K562 (cell line): ENCODE data around the gene CCDC85C. TPM values are rescaled to one million over a fixed set of nuclear protein-coding genes. Genes with fewer than 3 reads are reported as not detected.

Experiments
- BACH1 ChIP-seq: fragments of 200-800 bp; sonication (Bioruptor generic); IDR thresholded peaks from 2 replicates; pipeline ENCODE4 v1.6.1; 2016; ENCODE audit warnings: missing genetic modification characterization, missing compliant biosample characterization
- CEBPZ ChIP-seq: fragments of 150-350 bp; IDR thresholded peaks from 2 replicates; pipeline ENCODE4 v1.6.1; 2014; ENCODE audit warnings: low read depth, mild to moderate bottlenecking, low read length, borderline replicate concordance
- CREM ChIP-seq: IDR thresholded peaks from 2 replicates; pipeline ENCODE4 v1.6.1; 2014; ENCODE audit warnings: antibody characterized with exemption, low read depth
- DDX20 ChIP-seq: fragments of 450-650 bp; IDR thresholded peaks from 2 replicates; pipeline ENCODE4 v1.6.1; 2016; ENCODE audit warnings: missing genetic modification characterization, low read depth, mild to moderate bottlenecking, missing compliant biosample characterization, moderate library complexity
- ELF4 ChIP-seq: fragments of 450-650 bp; formaldehyde crosslinking; IDR thresholded peaks from 2 replicates; pipeline ENCODE4 v1.4.0; 2022; ENCODE audit warnings: missing genetic modification characterization
- FIP1L1 ChIP-seq: fragments of 200-400 bp; formaldehyde crosslinking; IDR thresholded peaks from 2 replicates; pipeline ENCODE4 v1.6.1; 2018; ENCODE audit warnings: mild to moderate bottlenecking, low read depth, low read length; ENCODE audit not compliant: poor library complexity, severe bottlenecking
- FOXK2 ChIP-seq, 2 experiments: fragments of 450-650 bp; IDR thresholded peaks in 1 of 2; conservative IDR thresholded peaks in 1 of 2; 2 replicates each; pipeline ENCODE4 v1.6.1; 2016; ENCODE audit warnings: low read depth in 2 of 2, mild to moderate bottlenecking in 1 of 2
- GMEB1 ChIP-seq: fragments of 250-450 bp; sonication (Bioruptor Pico); IDR thresholded peaks from 2 replicates; pipeline ENCODE4 v1.4.0; 2020; ENCODE audit warnings: mild to moderate bottlenecking
- HDAC6 ChIP-seq: IDR thresholded peaks from 2 replicates; pipeline ENCODE4 v1.6.1; 2012; ENCODE audit warnings: low read depth, mild to moderate bottlenecking, control low read depth, inconsistent platforms, low read length, moderate library complexity
- MAFG ChIP-seq: fragments of 450-650 bp; conservative IDR thresholded peaks from 2 replicates; pipeline ENCODE4 v1.6.1; 2016; ENCODE audit warnings: missing genetic modification characterization, missing compliant biosample characterization
- MEF2A ChIP-seq: IDR thresholded peaks from 2 replicates; pipeline ENCODE4 v1.6.1; 2011; ENCODE audit warnings: low read depth, mild to moderate bottlenecking, low read length, moderate library complexity; ENCODE audit not compliant: control insufficient read depth
- NCOA1 ChIP-seq: fragments of 450-650 bp; IDR thresholded peaks from 2 replicates; pipeline ENCODE4 v1.6.1; 2016; ENCODE audit warnings: low read depth
- NEUROD1 ChIP-seq: fragments of 150-350 bp; IDR thresholded peaks from 2 replicates; pipeline ENCODE4 v1.6.1; 2014; ENCODE audit warnings: borderline replicate concordance, low read length, low read depth; ENCODE audit not compliant: partially characterized antibody
- SIN3B ChIP-seq: fragments of 450-650 bp; IDR thresholded peaks from 2 replicates; pipeline ENCODE4 v1.6.1; 2017; ENCODE audit warnings: low read depth, mild to moderate bottlenecking, moderate library complexity
- SNRNP70 ChIP-seq: fragments of 200-400 bp; formaldehyde crosslinking; optimal IDR thresholded peaks from 2 replicates; pipeline ENCODE3; 2017; ENCODE audit warnings: low read depth, low read length
- SOX6 ChIP-seq: fragments of 450-650 bp; IDR thresholded peaks from 2 replicates; pipeline ENCODE4 v1.6.1; 2014; ENCODE audit warnings: mild to moderate bottlenecking
- UBTF ChIP-seq, 2 experiments: IDR thresholded peaks; 2 replicates each; pipeline ENCODE4 v1.6.1; 2012; ENCODE audit warnings: improper control_type of control experiment in 2 of 2, low read depth in 2 of 2, low read length in 2 of 2, borderline replicate concordance in 1 of 2
- ZNF354B ChIP-seq: fragments of 250-450 bp; sonication (Bioruptor Pico); IDR thresholded peaks from 2 replicates; pipeline ENCODE4 v1.4.0; 2020
- ZNF655 ChIP-seq: fragments of 250-450 bp; sonication (Bioruptor Pico); IDR thresholded peaks from 2 replicates; pipeline ENCODE4 v1.5.0; 2021
- polyA plus RNA-seq, 8 experiments: library from polyadenylated mRNA; depleted of rRNA in 4 of 8; stranded (reverse) in 5 of 8; unstranded in 3 of 8; fragments of >200 nt; fragmentation: Nextera tagmentation in 2 of 8; fragmentation: Illumina TruSeq in 1 of 8; extraction: Ambion mirVana in 2 of 8; extraction: Trizol in 1 of 8; gene quantifications; 2 replicates each; pipeline versions ENCODE4 v1.2.1 to v1.2.3, GENCODE V29; 2011 to 2014; ENCODE audit warnings: inconsistent platforms in 1 of 8, missing spikeins in 1 of 8
- total RNA-seq, 7 experiments: library from RNA; depleted of rRNA in 6 of 7; stranded (reverse); fragments of >200 nt in 6 of 7; fragmentation: Illumina TruSeq in 2 of 7; extraction: Trizol in 2 of 7; gene quantifications; 2 replicates each; pipeline versions ENCODE4 v1.2.1 to v1.2.3, GENCODE V29; 2011 to 2021; ENCODE audit warnings: low replicate concordance in 1 of 7

Gene CCDC85C
- total and polyA plus RNA-seq, 9 of the 15 experiments (the other 6 are each of a cell fraction or from before 2014, with no cell fraction given), result 0.18 to 22.0 (median 6.3) TPM

- TF ChIP-seq ZNF655 (CRISPR knock-in tag), result no peak
- peak in 1 of 2 experiments; percentile 40; a peak in 1 of 4 replicates for TF ChIP-seq FOXK2 (conservative IDR thresholded peaks at IDR 0.05 in 1 of 2, IDR thresholded peaks at IDR 0.05 in 1 of 2; ENCODE audit: low read depth in 2 of 2)
- TF ChIP-seq SOX6, result no peak
- TF ChIP-seq CREM, result 0 out of 2 replicates have a peak, but pooled peaks have one; percentile 34
- peak; percentile 26; the same call in 1 of the 2 replicates for TF ChIP-seq SIN3B
- TF ChIP-seq BACH1 (tag), result no peak
- no peak for TF ChIP-seq SNRNP70
- TF ChIP-seq UBTF (IDR thresholded peaks at IDR 0.05; ENCODE audit: borderline replicate concordance in 1 of 2, low read depth in 2 of 2, low read length in 2 of 2), result no peak
- no peak for TF ChIP-seq ZNF354B (CRISPR knock-in tag)
- no peak for TF ChIP-seq HDAC6
- TF ChIP-seq NEUROD1, result peak; percentile 95
- no peak for TF ChIP-seq FIP1L1
- TF ChIP-seq MEF2A, result no peak
- TF ChIP-seq GMEB1, result 0 out of 2 replicates have a peak, but pooled peaks have one; percentile 9
- TF ChIP-seq CEBPZ, result no peak
- no peak for TF ChIP-seq ELF4
- no peak for TF ChIP-seq DDX20 (tag)
- no peak for TF ChIP-seq NCOA1
- TF ChIP-seq MAFG (tag), result no peak
Measured at GRCh38 chr14:99604278-99604765, 315 bp upstream of the CCDC85C start (continued).
